ENCODE data around the gene AGAP1.

DNA sequence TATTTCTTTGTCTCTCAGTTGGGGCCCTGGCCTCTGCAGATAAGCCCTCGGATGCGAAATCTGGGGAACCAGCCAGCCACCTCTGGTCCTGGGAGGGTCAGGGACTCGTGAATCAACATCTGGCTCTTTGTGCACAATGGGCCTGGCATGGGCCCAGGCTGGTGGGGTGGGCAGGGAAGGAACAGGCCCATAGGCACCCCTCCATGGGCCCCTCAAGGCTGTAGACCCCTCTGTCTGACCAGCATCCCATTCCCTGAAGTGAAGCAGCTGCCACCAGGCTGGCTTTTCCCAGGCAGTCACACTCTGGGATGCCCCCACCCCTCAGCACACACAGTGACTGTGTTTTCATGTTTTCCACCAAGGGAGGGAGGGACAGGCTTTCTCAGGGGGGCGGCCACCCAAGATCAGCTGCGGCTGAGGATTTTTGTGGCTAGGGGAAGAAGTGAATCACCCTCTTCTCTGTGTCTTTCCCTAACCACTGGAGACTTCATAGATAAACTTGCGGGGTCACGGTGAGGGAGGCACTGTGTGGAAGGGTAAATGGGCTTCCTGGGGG lies 166.0 kb downstream of the AGAP1 start:
- TF ChIP-seq CTCF (IDR thresholded peaks at IDR 0.05) (no peak), POLR2A (IDR thresholded peaks at IDR 0.05) (no peak)

Data from right lobe of liver (tissue), 4 donors.